Measurements from ENCODE around the gene OR51D1. TPM values are rescaled to one million over a fixed set of nuclear protein-coding genes. Genes with fewer than 3 reads are reported as not detected.

OR51D1 gene
- total RNA-seq, 3 donors from 2014 or later, result not detected

- Histone ChIP-seq H3K9me3 (no peaks in the 10 kb centered on the region), H3K36me3 (ENCODE audit: low read depth) (no peaks in the 10 kb centered on the region), H3K4me3 (no peak overlapping the region), H3K4me1 (ENCODE audit: low read depth) (no peaks in the 10 kb centered on the region)
- ATAC-seq (no peak), DNase-seq (no peak)
- no peak for TF ChIP-seq CTCF (IDR thresholded peaks at IDR 0.05)
- intact Hi-C loops (cut with DNase I, micrococcal nuclease), result no loop called here
Observed at GRCh38 chr11:4641501-4641900, 4.2 kb downstream of the OR51D1 start.

- Histone ChIP-seq H3K4me3 (no peak overlapping the region), H3K9me3 (no peaks in the 10 kb centered on the region), H3K4me1 (ENCODE audit: low read depth) (no peaks in the 10 kb centered on the region), H3K36me3 (ENCODE audit: low read depth) (no peaks in the 10 kb centered on the region)
- DNase-seq (no peak), ATAC-seq (no peak)
- no peak for TF ChIP-seq CTCF (IDR thresholded peaks at IDR 0.05)
- intact Hi-C loops (cut with DNase I, micrococcal nuclease), result no loop called here
Observed at GRCh38 chr11:4642043-4642442, 4.8 kb downstream of the OR51D1 start.

GRCh38 chr11:4643076-4643475, 5.8 kb downstream of the OR51D1 start:
- intact Hi-C loops (cut with DNase I, micrococcal nuclease), result no loop called here
- Histone ChIP-seq H3K9me3 (no peaks in the 10 kb centered on the region), H3K4me3 (no peak overlapping the region), H3K36me3 (ENCODE audit: low read depth) (no peaks in the 10 kb centered on the region), H3K4me1 (ENCODE audit: low read depth) (no peaks in the 10 kb centered on the region)
- ATAC-seq (no peak), DNase-seq (no peak)
- TF ChIP-seq CTCF (IDR thresholded peaks at IDR 0.05), result no peak

GRCh38 chr11:4643682-4644081, 6.4 kb downstream of the OR51D1 start, which contains the start of gene OR51E1:
TSS of gene OR51E1 (plus strand) at chr11:4643982. CDS start at chr11:4652527, 8,545 bp downstream.
- H3K36me3 ChIP-seq (ENCODE audit: low read depth), result no peaks in the 10 kb centered on the region
- ATAC-seq (no peak), DNase-seq (no peak)
- no peaks in the 10 kb centered on the region for H3K9me3 ChIP-seq
- no peaks in the 10 kb centered on the region for H3K4me1 ChIP-seq (ENCODE audit: low read depth)
- TF ChIP-seq CTCF (IDR thresholded peaks at IDR 0.05), result no peak
- no peak within 1 kb of the TSS for H3K4me3 ChIP-seq
- intact Hi-C loops (cut with DNase I, micrococcal nuclease), result no loop called here

- Histone ChIP-seq H3K9me3 (no peaks in the 10 kb centered on the region), H3K36me3 (ENCODE audit: low read depth) (no peaks in the 10 kb centered on the region), H3K4me3 (no peak overlapping the region), H3K4me1 (ENCODE audit: low read depth) (no peaks in the 10 kb centered on the region)
- intact Hi-C loops (cut with DNase I, micrococcal nuclease), result no loop called here
- no peak for TF ChIP-seq CTCF (IDR thresholded peaks at IDR 0.05)
- no peak for DNase-seq
- ATAC-seq, result no peak
Observed at GRCh38 chr11:4644233-4644632, 7.0 kb downstream of the OR51D1 start.

- ATAC-seq (no peak), DNase-seq (no peak)
- Histone ChIP-seq H3K4me3 (no peak overlapping the region), H3K36me3 (ENCODE audit: low read depth) (no peaks in the 10 kb centered on the region), H3K4me1 (ENCODE audit: low read depth) (no peaks in the 10 kb centered on the region), H3K9me3 (no peaks in the 10 kb centered on the region)
- no peak for TF ChIP-seq CTCF (IDR thresholded peaks at IDR 0.05)
- intact Hi-C loops (cut with DNase I, micrococcal nuclease), result no loop called here
Observed at GRCh38 chr11:4645974-4646373, 8.7 kb downstream of the OR51D1 start.
